Prostate gland (tissue), 2 donors: ENCODE data around the gene ZNF70.

Experiments used
- CTCF ChIP-seq, 4 experiments: fragments of 200-600 bp in 2 of 4; fragments of 450-650 bp in 2 of 4; sonication (generic) in 2 of 4; IDR thresholded peaks; 1 replicate in 3 of 4; 2 replicates in 1 of 4; pipeline ENCODE4 v1.5.1; 2016 to 2019; ENCODE audit warnings: antibody characterized with exemption in 4 of 4, mild to moderate bottlenecking in 2 of 4, moderate library complexity in 2 of 4
- POLR2A ChIP-seq: fragments of 450-650 bp; IDR thresholded peaks from one replicate; pipeline ENCODE4 v1.6.1; 2016; ENCODE audit warnings: antibody characterized with exemption, mild to moderate bottlenecking

GRCh38 chr22:23767303-23767672 is 16.4 kb upstream of the ZNF70 start:
- TF ChIP-seq POLR2A, result no peak
- TF ChIP-seq CTCF (IDR thresholded peaks at IDR 0.05), result no peak
